Neutrophil (primary cell): Measurements from ENCODE around the gene LTBP1.

Source experiments
- H3K27ac ChIP-seq: fragments of 200-600 bp; sonication (generic); 2 replicates; pipeline ENCODE4 v1.5.1; 2016; ENCODE audit warnings: mild to moderate bottlenecking, moderate library complexity
- H3K27me3 ChIP-seq: fragments of 200-600 bp; sonication (generic); 2 replicates; pipeline ENCODE4 v1.6.0; 2016; ENCODE audit warnings: mild to moderate bottlenecking
- H3K36me3 ChIP-seq: fragments of 200-600 bp; sonication (generic); 2 replicates; pipeline ENCODE4 v1.5.1; 2017
- H3K4me1 ChIP-seq, 2 experiments: fragments of 200-600 bp in 1 of 2; sonication (generic) in 1 of 2; 1 replicate in 1 of 2; 2 replicates in 1 of 2; pipeline versions ENCODE4 v1.5.1 to v1.6.1; 2013 to 2016; ENCODE audit warnings: low read depth in 1 of 2, low read length in 1 of 2, mild to moderate bottlenecking in 1 of 2, moderate library complexity in 1 of 2; ENCODE audit not compliant: control insufficient read depth in 1 of 2, insufficient read depth in 1 of 2
- H3K4me3 ChIP-seq, 2 experiments: fragments of 200-600 bp in 1 of 2; sonication (generic) in 1 of 2; 1 replicate in 1 of 2; 2 replicates in 1 of 2; pipeline ENCODE4 v1.5.1; 2013 to 2016; ENCODE audit warnings: low read depth in 1 of 2, low read length in 1 of 2, mild to moderate bottlenecking in 1 of 2, moderate library complexity in 1 of 2
- H3K9me3 ChIP-seq: fragments of 200-600 bp; sonication (generic); 2 replicates; pipeline ENCODE4 v1.5.1; 2016
- CTCF ChIP-seq: fragments of 200-600 bp; sonication (generic); IDR thresholded peaks from 2 replicates; pipeline ENCODE4 v1.5.1; 2016; ENCODE audit warnings: antibody characterized with exemption

The LTBP1 gene

GRCh38 chr2:33275689-33276444 is 329.1 kb downstream of the LTBP1 start:
- Histone ChIP-seq H3K9me3 (no peaks in the 10 kb centered on the region), H3K27ac (no peak overlapping the region), H3K4me3 (no peak overlapping the region), H3K36me3 (peaks cover 5% of the 10 kb centered on the region), H3K4me1 (no peaks in the 10 kb centered on the region), H3K27me3 (no peaks in the 10 kb centered on the region)
- TF ChIP-seq CTCF = no peak

DNA sequence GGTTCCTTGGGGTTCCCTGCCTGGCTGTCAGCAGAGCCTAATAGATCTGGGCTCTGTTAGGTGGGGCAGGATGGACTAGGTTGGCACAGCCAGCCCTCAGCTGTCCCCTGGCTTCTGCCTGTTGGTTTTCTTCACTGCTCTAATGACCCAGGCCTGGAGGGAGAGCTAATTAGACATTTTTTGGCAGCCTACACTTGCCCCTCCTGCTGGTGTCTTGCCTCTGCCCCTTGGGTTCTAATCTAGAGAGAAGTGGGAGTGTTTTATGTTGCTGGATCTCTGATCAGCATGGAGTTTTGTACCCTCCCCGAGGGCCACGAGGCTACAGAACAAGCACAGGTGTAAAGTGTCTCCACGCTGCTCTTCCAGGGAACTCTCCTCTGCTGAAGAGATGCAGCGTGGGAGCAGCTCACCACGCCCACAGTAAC is 330.3 kb downstream of the LTBP1 start:
- TF ChIP-seq CTCF = no peak
- Histone ChIP-seq H3K27me3 (no peaks in the 10 kb centered on the region), H3K36me3 (peaks cover 5% of the 10 kb centered on the region), H3K4me1 (no peaks in the 10 kb centered on the region), H3K9me3 (no peaks in the 10 kb centered on the region), H3K4me3 (no peak overlapping the region), H3K27ac (no peak overlapping the region)

- H3K9me3 ChIP-seq = no peaks in the 10 kb centered on the region
- no peaks in the 10 kb centered on the region for H3K27me3 ChIP-seq
- H3K27ac ChIP-seq = no peak overlapping the region
- H3K36me3 ChIP-seq = peaks cover 5% of the 10 kb centered on the region
- no peaks in the 10 kb centered on the region for H3K4me1 ChIP-seq
- TF ChIP-seq CTCF = no peak
- no peak overlapping the region for H3K4me3 ChIP-seq
These were observed 331.6 kb downstream of the LTBP1 start for GRCh38 chr2:33278245-33278943.

DNA sequence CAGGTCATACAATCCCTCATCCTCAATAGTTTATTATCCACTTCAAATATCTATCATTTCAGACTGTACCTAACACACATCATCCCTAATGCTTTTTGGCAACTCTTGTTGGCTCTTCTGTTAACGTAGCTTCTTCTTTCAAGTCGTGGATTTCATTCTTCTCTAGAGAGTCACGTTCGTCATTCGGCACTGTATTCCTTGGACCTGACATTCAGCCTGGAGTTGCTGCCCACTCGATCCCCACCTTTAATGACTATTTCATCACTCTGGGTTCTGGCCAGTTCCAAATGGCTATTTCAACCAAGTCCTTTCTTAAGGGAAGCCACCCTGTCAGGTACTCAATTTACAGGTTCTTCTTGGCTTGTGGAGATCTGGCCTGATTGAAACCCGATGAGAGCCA is 337.5 kb downstream of the LTBP1 start:
- no peak for TF ChIP-seq CTCF
- H3K4me1 ChIP-seq = no peaks in the 10 kb centered on the region
- no peak overlapping the region for H3K4me3 ChIP-seq
- H3K27ac ChIP-seq = no peak overlapping the region
- no peaks in the 10 kb centered on the region for H3K27me3 ChIP-seq
- no peaks in the 10 kb centered on the region for H3K36me3 ChIP-seq
- no peaks in the 10 kb centered on the region for H3K9me3 ChIP-seq

GRCh38 chr2:33287507-33288005 is 340.8 kb downstream of the LTBP1 start:
- H3K36me3 ChIP-seq = no peaks in the 10 kb centered on the region
- no peak overlapping the region for H3K27ac ChIP-seq
- H3K4me3 ChIP-seq = no peak overlapping the region
- TF ChIP-seq CTCF = no peak
- H3K9me3 ChIP-seq = no peaks in the 10 kb centered on the region
- no peaks in the 10 kb centered on the region for H3K27me3 ChIP-seq
- H3K4me1 ChIP-seq = no peaks in the 10 kb centered on the region
